ENCODE data around the gene PPL. TPM values are rescaled to one million over a fixed set of nuclear protein-coding genes. Genes with fewer than 3 reads are reported as not detected.

Gene PPL
- total RNA-seq, 6 experiments from 2014 or later: 6.9 to 23.8 (median 14.4) TPM

DNA sequence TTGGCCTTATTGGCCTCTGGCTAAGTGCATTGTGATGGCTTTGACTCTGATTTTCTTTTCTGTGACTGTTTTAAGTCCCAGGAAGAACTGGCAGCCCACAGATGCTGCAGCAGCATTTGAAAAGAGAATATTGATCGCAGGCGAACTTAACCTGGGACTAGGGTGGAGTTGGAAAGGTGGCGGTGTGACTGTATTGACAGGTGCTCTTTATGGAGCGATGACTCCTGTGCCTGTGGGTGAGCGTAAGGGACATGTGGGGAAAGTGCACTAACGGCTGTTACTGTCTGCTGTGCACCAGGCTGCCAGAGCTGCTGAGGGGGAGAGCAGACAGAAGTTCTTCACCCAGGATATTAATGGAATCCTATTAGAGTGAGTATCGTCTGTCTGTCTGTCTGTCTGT lies 68.4 kb downstream of the PPL start:
- 49% methylated on average over 7 of the region's 7 CpGs for WGBS (ENCODE audit: insufficient coverage, low coverage, low lambda C conversion rate, missing lambda C conversion rate)
- ATAC-seq (peak; percentile 39 to 72 (median 56)), DNase-seq (peak in 1 of 3 donors; percentile 45)
- no peak overlapping the region for H3K4me3 ChIP-seq
- intact Hi-C loops (cut with DNase I): no loop called here
- no peaks in the 10 kb centered on the region for H3K27me3 ChIP-seq
- H3K9me3 ChIP-seq: no peaks in the 10 kb centered on the region
- peaks cover 0 to 31% (median 10%) of the 10 kb centered on the region in 4 donors for H3K4me1 ChIP-seq
- peaks cover 0 to 39% (median 16%) of the 10 kb centered on the region in 4 donors for H3K36me3 ChIP-seq
- TF ChIP-seq, protein P1, sequence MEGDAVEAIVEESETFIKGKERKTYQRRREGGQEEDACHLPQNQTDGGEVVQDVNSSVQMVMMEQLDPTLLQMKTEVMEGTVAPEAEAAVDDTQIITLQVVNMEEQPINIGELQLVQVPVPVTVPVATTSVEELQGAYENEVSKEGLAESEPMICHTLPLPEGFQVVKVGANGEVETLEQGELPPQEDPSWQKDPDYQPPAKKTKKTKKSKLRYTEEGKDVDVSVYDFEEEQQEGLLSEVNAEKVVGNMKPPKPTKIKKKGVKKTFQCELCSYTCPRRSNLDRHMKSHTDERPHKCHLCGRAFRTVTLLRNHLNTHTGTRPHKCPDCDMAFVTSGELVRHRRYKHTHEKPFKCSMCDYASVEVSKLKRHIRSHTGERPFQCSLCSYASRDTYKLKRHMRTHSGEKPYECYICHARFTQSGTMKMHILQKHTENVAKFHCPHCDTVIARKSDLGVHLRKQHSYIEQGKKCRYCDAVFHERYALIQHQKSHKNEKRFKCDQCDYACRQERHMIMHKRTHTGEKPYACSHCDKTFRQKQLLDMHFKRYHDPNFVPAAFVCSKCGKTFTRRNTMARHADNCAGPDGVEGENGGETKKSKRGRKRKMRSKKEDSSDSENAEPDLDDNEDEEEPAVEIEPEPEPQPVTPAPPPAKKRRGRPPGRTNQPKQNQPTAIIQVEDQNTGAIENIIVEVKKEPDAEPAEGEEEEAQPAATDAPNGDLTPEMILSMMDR (IDR thresholded peaks at IDR 0.05): no peak
- no peak for TF ChIP-seq POLR2A (IDR thresholded peaks at IDR 0.05)
- no peak overlapping the region for H3K27ac ChIP-seq

DNA sequence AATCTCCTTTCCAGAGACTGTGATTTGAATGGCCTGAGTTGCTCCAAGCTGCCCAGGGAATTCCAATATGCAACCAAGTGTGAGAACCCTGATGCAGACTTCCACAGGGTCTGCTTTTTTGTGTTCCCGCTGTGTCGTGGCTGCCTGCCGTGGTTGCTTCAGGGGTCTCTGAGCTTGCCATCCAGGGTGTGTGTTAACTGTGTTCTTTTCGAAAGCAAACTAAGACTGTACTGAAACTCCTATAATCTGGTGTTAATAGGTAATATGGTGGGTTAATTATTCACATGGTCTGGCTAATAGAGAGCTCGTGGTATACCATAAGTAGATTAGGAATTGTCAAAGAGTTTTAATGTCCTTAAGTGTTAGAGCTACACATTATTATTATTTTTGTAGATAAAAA lies 68.9 kb downstream of the PPL start:
- no peak for DNase-seq
- TF ChIP-seq POLR2A (IDR thresholded peaks at IDR 0.05): no peak
- TF ChIP-seq, protein P1 (IDR thresholded peaks at IDR 0.05): no peak
- Histone ChIP-seq H3K36me3 (peaks cover 0 to 34% (median 14%) of the 10 kb centered on the region in 4 donors), H3K4me1 (peaks cover 0 to 37% (median 13%) of the 10 kb centered on the region in 4 donors), H3K27me3 (no peaks in the 10 kb centered on the region), H3K4me3 (no peak overlapping the region), H3K9me3 (no peaks in the 10 kb centered on the region), H3K27ac (no peak overlapping the region)
- 16% methylated on average over 5 of the region's 5 CpGs for WGBS (ENCODE audit: insufficient coverage, low coverage, low lambda C conversion rate, missing lambda C conversion rate)
- intact Hi-C loops (cut with DNase I): no loop called here
- ATAC-seq: peak in 3 of 4 donors; percentile 18 to 66 (median 64)

DNA sequence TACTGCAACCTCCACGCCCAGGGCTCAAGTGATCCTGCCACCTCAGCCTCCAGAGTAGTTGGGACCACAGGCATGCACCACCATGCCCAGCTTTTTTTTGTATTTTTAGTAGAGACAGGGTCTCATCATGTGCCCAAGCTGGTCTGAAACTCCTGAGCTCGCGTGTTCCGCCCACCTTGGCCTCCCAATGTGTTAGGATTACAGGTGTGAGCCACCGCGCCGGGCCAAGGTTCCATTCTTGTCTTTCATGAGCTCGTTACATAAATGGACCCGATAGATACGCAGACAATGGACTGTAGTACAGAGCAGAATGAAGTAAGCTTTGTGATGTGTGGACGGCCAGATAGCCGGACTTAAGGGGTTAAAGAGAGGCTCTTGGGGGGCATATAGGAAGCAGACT lies 70.4 kb downstream of the PPL start:
- H3K9me3 ChIP-seq: no peaks in the 10 kb centered on the region
- intact Hi-C loops (cut with DNase I): no loop called here
- H3K36me3 ChIP-seq: peaks cover 0 to 30% (median 9%) of the 10 kb centered on the region in 4 donors
- DNase-seq (no peak), ATAC-seq (no peak)
- H3K27ac ChIP-seq: no peak overlapping the region
- no peak overlapping the region for H3K4me3 ChIP-seq
- no peak for TF ChIP-seq POLR2A (IDR thresholded peaks at IDR 0.05)
- TF ChIP-seq, protein P1 (IDR thresholded peaks at IDR 0.05): no peak
- no peaks in the 10 kb centered on the region for H3K27me3 ChIP-seq
- H3K4me1 ChIP-seq: peaks cover 0 to 50% (median 17%) of the 10 kb centered on the region in 4 donors
- 96% methylated on average over 12 of the region's 12 CpGs for WGBS (ENCODE audit: insufficient coverage, low coverage, low lambda C conversion rate, missing lambda C conversion rate)

DNA sequence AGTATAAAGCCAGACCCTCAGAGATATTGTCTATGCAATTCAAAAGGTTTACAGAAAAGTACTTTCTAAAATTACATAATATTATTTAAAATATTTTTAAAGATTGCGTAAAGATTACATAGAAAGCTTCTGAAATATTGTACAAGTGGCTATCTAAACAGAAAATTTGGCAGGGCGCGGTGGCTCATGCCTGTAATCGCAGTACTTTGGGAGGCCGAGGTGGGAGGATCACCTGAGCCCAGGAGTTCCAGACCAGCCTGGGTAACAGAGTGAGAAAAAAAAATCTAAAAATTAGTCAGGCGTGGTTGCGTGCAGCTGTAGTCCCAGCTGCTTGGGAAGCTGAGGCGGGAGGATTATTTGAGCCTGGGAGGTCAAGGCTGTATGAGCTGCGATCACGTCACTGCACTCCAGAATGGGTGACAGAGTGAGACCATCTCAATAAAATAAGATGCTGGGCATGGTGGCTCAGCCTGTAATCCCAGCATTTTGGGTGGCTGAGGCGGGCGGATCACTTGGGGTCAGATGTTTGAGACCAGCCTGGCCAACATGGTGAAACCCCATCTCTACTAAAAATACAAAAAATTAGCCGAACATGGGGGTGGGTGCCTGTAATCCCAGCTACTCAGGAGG lies 71.6 kb downstream of the PPL start:
- 92% methylated on average over 13 of the region's 13 CpGs for WGBS (ENCODE audit: insufficient coverage, low coverage, low lambda C conversion rate, missing lambda C conversion rate)
- Histone ChIP-seq H3K9me3 (no peaks in the 10 kb centered on the region), H3K27ac (no peak overlapping the region), H3K27me3 (no peaks in the 10 kb centered on the region), H3K36me3 (peaks cover 0 to 30% (median 8%) of the 10 kb centered on the region in 4 donors), H3K4me3 (no peak overlapping the region), H3K4me1 (peaks cover 0 to 50% (median 18%) of the 10 kb centered on the region in 4 donors)
- ATAC-seq: no peak
- intact Hi-C loops (cut with DNase I): no loop called here
- TF ChIP-seq, protein P1 (IDR thresholded peaks at IDR 0.05): no peak
- TF ChIP-seq POLR2A (IDR thresholded peaks at IDR 0.05): no peak
- DNase-seq: peak in 1 of 3 donors; percentile 12

Measured in right lobe of liver (tissue), 6 donors.